Panc1 (cell line): ENCODE results near the gene CD244. TPM values are rescaled to one million over a fixed set of nuclear protein-coding genes. Genes with fewer than 3 reads are reported as not detected.
A peak's percentile ranks its signal among the peaks of the same experiment; 100 is the strongest.

Experiments
- ATAC-seq: fragments of 200-7000 bp; cut with Tn5 transposase; 2 replicates; pipeline ENCODE4 v1.9.1; 2020; ENCODE audit warnings: mild to moderate bottlenecking, moderate library complexity
- Bru-seq: library from RNA; stranded (reverse); fragments of 400-500 nt; gene quantifications from one replicate; lab custom pipeline; 2021; lab: Mats Ljungman, UMichigan
- BruChase-seq, 2 experiments: library from RNA; stranded (reverse); fragments of 400-500 nt; gene quantifications; one replicate each; lab custom pipeline; 2021; lab: Mats Ljungman, UMichigan
- BruUV-seq: library from RNA; stranded (reverse); fragments of 400-500 nt; replicated peaks from 2 replicates; lab custom pipeline; 2021; lab: Mats Ljungman, UMichigan
- CTCF ChIA-PET: fragments of 300-600 bp; sonication (Branson Sonifier 250); formaldehyde crosslinking; loops from one replicate; lab custom pipeline; 2022; ENCODE audit warnings: antibody characterized with exemption; lab: Charles Lee
- POLR2A ChIA-PET: fragments of 300-600 bp; sonication (Branson Sonifier 250); formaldehyde crosslinking; loops from one replicate; lab custom pipeline; 2022; ENCODE audit warnings: antibody characterized with exemption; lab: Charles Lee
- DNase-seq: peaks from one replicate; pipeline ENCODE4 v3.0.0-alpha.2; 2010; ENCODE audit warnings: low read depth, low spot score
- H3K27ac ChIP-seq: 2 replicates; pipeline ENCODE4 v1.5.1; 2011; ENCODE audit warnings: mild to moderate bottlenecking, low read length, inconsistent platforms
- H3K27me3 ChIP-seq: fragments of 200-500 bp; sonication (Bioruptor generic); 2 replicates; pipeline ENCODE4 v1.6.0; 2014; ENCODE audit warnings: low read length, inconsistent platforms; ENCODE audit not compliant: control insufficient read depth, insufficient read depth
- H3K36me3 ChIP-seq: fragments of 200-500 bp; sonication (Bioruptor generic); 2 replicates; pipeline ENCODE4 v1.5.1; 2014; ENCODE audit warnings: inconsistent platforms, mild to moderate bottlenecking, low read length, moderate library complexity; ENCODE audit not compliant: control insufficient read depth, insufficient read depth
- H3K4me1 ChIP-seq: 2 replicates; pipeline ENCODE4 v1.5.1; 2011; ENCODE audit warnings: inconsistent platforms, mild to moderate bottlenecking, low read length, moderate library complexity; ENCODE audit not compliant: control insufficient read depth, insufficient read depth
- H3K4me3 ChIP-seq, 2 experiments: 2 replicates each; pipeline ENCODE4 v1.5.1; 2011 to 2012; ENCODE audit warnings: low read depth in 2 of 2, low read length in 2 of 2, mild to moderate bottlenecking in 2 of 2, inconsistent platforms in 1 of 2, moderate library complexity in 1 of 2
- H3K9me3 ChIP-seq: fragments of 200-500 bp; sonication (Bioruptor generic); 2 replicates; pipeline ENCODE4 v1.5.1; 2014; ENCODE audit warnings: low read depth, mild to moderate bottlenecking, inconsistent platforms, low read length, moderate library complexity; ENCODE audit not compliant: control insufficient read depth, insufficient read depth
- POLR2AphosphoS5 ChIP-seq: IDR thresholded peaks from 2 replicates; pipeline ENCODE4 v1.6.1; 2012; ENCODE audit warnings: mild to moderate bottlenecking, low read depth, low read length, moderate library complexity
- REST ChIP-seq, 2 experiments: IDR thresholded peaks; 2 replicates each; pipeline ENCODE4 v1.6.1; 2011 to 2012; ENCODE audit warnings: low read depth in 2 of 2, control low read depth in 1 of 2, low read length in 1 of 2, mild to moderate bottlenecking in 1 of 2, moderate library complexity in 1 of 2; ENCODE audit not compliant: insufficient read depth in 1 of 2
- SIN3A ChIP-seq: IDR thresholded peaks from 2 replicates; pipeline ENCODE4 v1.6.1; 2012; ENCODE audit warnings: low read depth, mild to moderate bottlenecking, low read length, moderate library complexity, borderline replicate concordance; ENCODE audit not compliant: insufficient read depth
- TCF7L2 ChIP-seq: IDR thresholded peaks from 2 replicates; pipeline ENCODE4 v1.6.1; 2011; ENCODE audit warnings: mild to moderate bottlenecking, low read depth, low read length, inconsistent platforms
- in situ Hi-C: cut with HindIII; loops from 2 replicates; pipeline ENCODE4 v1.10.0; 2016; ENCODE audit warnings: low sequenced_read_pairs, low pct_unique_long_range_greater_than_20kb
- intact Hi-C: fragments of 100-400 bp; cut with micrococcal nuclease; formaldehyde crosslinking; loops from one replicate; pipeline ENCODE4 v1.10.0; 2022; ENCODE audit not compliant: unreplicated experiment
- long read RNA-seq: library from polyadenylated mRNA; unstranded; transcript quantifications from one replicate; pipeline ENCODE4 v2.0.0, GENCODE V29; 2021; ENCODE audit not compliant: unreplicated experiment
- polyA plus RNA-seq: library from polyadenylated mRNA; unstranded; fragments of >200 nt; gene quantifications from one replicate; pipeline ENCODE4 v1.2.1, GENCODE V29; 2012; ENCODE audit warnings: missing spikeins; ENCODE audit not compliant: insufficient read length
- total RNA-seq: library from RNA; stranded (reverse); gene quantifications from one replicate; pipeline ENCODE4 v1.2.1, GENCODE V29; 2021; ENCODE audit not compliant: unreplicated experiment
- TF ChIP-seq, protein P1 (sequence below): fragments of 450-650 bp; IDR thresholded peaks from 2 replicates; pipeline ENCODE4 v1.5.1; 2017; ENCODE audit warnings: mild to moderate bottlenecking

The CD244 gene
- not detected for total RNA-seq
- not detected for polyA plus RNA-seq
- not detected for Bru-seq, nascent RNA
- not detected for BruChase-seq, experiment 1, labeled RNA remaining after a 2-hour chase
- BruChase-seq, experiment 2, labeled RNA remaining after a 6-hour chase = percentile 8 among the genes with signal in this experiment
- long read RNA-seq = 0 reads

DNA sequence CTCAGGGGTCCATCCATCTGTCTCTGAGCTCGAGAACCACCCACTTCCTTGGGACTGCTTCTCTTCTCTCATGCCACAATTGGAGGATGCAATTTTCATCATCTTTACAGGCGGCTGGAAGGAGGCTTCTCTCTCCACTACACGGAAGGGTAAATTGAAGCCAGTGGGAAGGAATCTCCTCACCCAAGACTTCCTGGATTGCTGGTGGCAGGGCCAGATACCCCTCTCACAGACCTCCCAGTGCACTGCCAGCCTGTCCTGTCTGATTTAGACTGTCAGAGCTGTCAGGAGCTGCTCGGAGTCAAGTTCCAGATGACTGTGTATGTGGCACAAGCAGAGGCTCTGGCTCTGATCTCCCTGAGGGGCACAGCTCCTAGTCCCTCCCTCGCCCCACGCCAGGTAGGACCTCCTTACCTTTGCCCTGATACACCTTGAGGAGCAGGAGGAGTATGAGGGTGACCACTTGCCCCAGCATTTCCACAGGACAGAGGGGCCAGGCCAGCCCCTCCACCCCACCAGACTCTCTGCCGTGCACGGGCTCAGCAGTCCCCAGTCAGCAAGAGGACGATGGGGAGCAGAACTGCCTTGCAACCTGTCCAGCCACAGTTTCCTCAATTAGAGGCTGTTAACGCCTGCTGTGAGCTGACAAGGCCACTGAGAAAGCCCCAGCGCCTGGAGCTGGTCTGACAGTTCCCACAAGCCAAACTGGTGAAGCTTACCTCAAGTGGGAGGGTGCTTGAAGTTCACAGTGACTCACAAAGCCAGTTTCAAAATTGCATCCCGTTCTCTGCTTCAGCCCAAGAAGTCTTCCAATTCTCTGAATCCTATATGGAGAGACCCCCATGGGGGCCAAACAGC lies at the start of gene CD244:
Gene CD244 (minus strand): TSS at position 685 of the 858 bp plus-strand sequence. CDS start 210 bp downstream, at position 475.
- intact Hi-C loops (no loop called here), in situ Hi-C loops (no loop called here)
- H3K4me1 ChIP-seq = no peaks in the 10 kb centered on the region
- peak; percentile 62 for ATAC-seq
- no peak within 1 kb of the TSS for H3K27ac ChIP-seq
- H3K36me3 ChIP-seq = no peaks in the 10 kb centered on the region
- H3K27me3 ChIP-seq = no peaks in the 10 kb centered on the region
- ChIA-PET CTCF (interaction anchor here (0.5 kb wide), 1 partner anchor 14 kb away, joined by 3 read pairs; no protein-coding TSS in a partner anchor), POLR2A (no interaction called here)
- H3K4me3 ChIP-seq = no peak within 1 kb of the TSS
- H3K9me3 ChIP-seq = no peaks in the 10 kb centered on the region
- BruUV-seq = no TSS peak
- TF ChIP-seq TCF7L2 (no peak), POLR2AphosphoS5 (no peak), SIN3A (no peak), REST (IDR thresholded peaks at IDR 0.05; ENCODE audit: insufficient read depth in 1 of 2, low read depth in 2 of 2, low read length in 1 of 2) (no peak)
- TF ChIP-seq, protein P1, sequence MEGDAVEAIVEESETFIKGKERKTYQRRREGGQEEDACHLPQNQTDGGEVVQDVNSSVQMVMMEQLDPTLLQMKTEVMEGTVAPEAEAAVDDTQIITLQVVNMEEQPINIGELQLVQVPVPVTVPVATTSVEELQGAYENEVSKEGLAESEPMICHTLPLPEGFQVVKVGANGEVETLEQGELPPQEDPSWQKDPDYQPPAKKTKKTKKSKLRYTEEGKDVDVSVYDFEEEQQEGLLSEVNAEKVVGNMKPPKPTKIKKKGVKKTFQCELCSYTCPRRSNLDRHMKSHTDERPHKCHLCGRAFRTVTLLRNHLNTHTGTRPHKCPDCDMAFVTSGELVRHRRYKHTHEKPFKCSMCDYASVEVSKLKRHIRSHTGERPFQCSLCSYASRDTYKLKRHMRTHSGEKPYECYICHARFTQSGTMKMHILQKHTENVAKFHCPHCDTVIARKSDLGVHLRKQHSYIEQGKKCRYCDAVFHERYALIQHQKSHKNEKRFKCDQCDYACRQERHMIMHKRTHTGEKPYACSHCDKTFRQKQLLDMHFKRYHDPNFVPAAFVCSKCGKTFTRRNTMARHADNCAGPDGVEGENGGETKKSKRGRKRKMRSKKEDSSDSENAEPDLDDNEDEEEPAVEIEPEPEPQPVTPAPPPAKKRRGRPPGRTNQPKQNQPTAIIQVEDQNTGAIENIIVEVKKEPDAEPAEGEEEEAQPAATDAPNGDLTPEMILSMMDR = no peak
- DNase-seq = no peak

DNA sequence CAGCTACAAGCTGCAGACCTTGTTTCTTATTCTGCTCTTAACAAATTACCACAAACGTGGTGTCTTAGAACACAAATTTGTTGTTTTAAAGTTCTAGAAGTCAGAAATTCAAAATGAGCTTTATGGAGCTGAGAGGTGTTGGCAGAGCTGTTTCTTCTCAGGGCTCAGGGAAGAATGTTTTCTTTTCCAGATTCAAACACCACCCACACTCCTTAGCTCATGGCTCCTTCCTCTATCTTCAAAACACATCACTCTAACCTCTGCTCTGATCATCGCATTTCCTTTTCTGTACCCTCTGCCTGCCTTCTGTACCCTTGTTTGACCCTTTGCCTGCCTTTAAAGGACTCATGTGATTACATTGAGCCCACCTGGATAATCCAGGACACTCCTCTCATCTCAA lies 49.2 kb upstream of the CD244 start:
- intact Hi-C loops = no loop called here
- Histone ChIP-seq H3K4me1 (no peaks in the 10 kb centered on the region), H3K36me3 (no peaks in the 10 kb centered on the region), H3K9me3 (no peaks in the 10 kb centered on the region), H3K4me3 (no peak overlapping the region), H3K27me3 (peaks cover under 1% of the 10 kb centered on the region; the same call in 1 of the 2 replicates), H3K27ac (no peak overlapping the region)
- BruUV-seq = no TSS peak
- ChIA-PET CTCF (no interaction called here), POLR2A (no interaction called here)
- TF ChIP-seq, protein P1 = no peak
- TF ChIP-seq REST (IDR thresholded peaks at IDR 0.05; ENCODE audit: insufficient read depth in 1 of 2, low read depth in 2 of 2, low read length in 1 of 2) (no peak), SIN3A (no peak), POLR2AphosphoS5 (no peak), TCF7L2 (no peak)
- no peak for ATAC-seq
- in situ Hi-C loops = no loop called here
- DNase-seq = no peak
